Nucleus accumbens (tissue), 56 donors: ENCODE results near the gene GSDMA.
"Not testable (repeated sequence)": the region's sequence is repeated elsewhere in the genome, so short reads cannot be mapped to it uniquely, and the experiment has no call there.

ENCODE experiments used
- DNase-seq, 56 donors: peaks; one replicate each; lab custom pipeline; 2025; lab: John Stamatoyannopoulos, UW

Gene GSDMA

GRCh38 chr17:39928858-39929645 is 33.8 kb upstream of the GSDMA start:
- no peak for DNase-seq

DNA sequence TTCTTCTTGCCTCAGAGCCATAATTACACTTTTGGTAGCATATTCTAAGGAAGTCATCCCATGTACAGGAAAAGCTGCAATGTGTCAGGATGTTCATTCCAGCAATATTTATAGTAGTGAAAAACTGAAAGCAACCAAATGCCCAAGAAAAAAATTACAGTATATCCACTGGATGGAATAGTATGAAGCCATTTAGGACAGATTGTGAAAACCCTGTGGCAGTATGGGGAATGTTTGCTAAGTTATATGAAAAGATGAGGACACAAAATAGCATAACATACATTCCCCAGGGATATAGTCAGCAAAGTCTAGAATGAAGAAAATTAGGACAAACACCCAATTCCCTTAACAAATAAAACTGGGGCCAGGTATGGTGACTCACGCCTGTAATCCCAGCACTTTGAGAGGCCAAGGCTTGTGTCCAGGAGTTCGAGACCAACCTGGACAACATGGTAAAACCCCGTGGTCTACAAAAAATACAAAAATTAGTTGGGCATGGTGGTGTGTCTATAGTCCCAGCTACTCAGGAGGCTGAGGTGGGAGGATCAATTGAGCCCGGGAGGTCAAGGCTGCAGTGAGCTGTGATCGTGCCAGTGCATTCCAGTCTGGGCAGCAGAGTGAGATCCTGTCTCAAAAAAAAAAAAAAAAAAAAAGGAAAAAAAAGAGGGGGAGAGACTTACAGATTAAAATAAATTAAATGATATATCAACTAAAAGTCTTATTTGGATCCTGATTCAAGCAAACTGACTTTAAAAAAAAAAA is 33.0 kb upstream of the GSDMA start:
- no peak for DNase-seq

- peak in 1 of 56 donors; percentile 10 for DNase-seq
These were observed 28.9 kb upstream of the GSDMA start for GRCh38 chr17:39933912-39934311.

DNA sequence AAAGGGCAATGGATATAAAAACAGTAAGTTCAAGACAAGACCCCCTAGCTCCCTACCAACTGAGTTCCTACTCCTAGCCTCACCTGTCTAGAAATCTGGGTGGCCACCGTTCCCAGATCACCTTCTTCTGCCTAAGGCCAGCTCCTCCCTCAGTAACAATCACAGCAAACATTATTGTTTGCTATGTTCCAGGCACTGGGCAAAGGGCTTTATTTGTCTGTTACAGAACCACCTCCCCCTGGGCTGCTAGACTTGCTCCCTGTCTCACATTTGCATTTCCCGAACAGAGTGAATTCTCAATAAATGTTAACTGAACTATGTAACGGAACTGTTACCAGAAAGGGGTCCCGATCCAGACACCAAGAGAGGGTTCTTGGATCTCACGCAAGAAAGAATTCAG is 28.5 kb upstream of the GSDMA start:
- no peak for DNase-seq

- DNase-seq: no peak
These were observed 26.9 kb upstream of the GSDMA start for GRCh38 chr17:39935909-39936308.

DNA sequence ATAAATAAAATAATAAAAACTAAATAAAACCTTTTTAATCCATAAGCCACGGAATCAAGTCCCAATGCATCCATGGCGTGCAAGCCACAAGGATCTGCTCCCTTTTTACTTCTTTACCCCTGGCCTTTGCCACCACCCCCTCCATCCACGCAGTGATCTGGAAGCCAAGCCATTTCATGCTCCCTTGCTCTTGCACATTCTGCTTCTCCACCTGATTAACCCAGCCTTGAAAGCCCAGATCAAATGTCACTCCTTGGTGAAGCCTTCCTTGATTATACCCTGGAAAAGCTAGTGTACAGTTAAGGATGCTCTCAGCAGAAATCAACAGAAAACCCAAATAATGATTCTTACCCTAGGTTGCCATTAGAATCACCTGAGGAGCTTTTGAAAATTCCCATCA is 25.4 kb upstream of the GSDMA start:
- no peak for DNase-seq

- DNase-seq: no peak
These were observed 24.5 kb upstream of the GSDMA start for GRCh38 chr17:39938140-39938869.

DNA sequence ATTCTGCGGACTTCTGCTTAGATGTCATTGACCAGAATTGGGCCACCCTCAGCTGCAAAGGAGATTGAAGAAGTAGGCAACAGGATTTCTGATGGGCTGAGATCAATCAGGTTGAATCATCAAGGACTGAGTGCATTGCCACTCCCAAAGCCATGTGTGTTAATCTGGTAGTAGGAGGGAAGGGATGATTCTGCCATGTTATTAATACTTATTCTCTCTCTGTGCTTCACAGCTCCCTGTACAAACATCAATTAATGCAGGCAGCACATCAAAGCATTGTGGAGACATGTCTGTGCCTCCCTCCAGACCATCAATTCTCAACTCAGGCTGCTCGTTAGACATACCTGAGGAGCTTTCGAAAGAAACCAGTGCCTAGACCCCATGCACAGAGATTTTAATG is 23.7 kb upstream of the GSDMA start:
- DNase-seq: peak in 2 of 56 donors; percentile 8 to 9

DNA sequence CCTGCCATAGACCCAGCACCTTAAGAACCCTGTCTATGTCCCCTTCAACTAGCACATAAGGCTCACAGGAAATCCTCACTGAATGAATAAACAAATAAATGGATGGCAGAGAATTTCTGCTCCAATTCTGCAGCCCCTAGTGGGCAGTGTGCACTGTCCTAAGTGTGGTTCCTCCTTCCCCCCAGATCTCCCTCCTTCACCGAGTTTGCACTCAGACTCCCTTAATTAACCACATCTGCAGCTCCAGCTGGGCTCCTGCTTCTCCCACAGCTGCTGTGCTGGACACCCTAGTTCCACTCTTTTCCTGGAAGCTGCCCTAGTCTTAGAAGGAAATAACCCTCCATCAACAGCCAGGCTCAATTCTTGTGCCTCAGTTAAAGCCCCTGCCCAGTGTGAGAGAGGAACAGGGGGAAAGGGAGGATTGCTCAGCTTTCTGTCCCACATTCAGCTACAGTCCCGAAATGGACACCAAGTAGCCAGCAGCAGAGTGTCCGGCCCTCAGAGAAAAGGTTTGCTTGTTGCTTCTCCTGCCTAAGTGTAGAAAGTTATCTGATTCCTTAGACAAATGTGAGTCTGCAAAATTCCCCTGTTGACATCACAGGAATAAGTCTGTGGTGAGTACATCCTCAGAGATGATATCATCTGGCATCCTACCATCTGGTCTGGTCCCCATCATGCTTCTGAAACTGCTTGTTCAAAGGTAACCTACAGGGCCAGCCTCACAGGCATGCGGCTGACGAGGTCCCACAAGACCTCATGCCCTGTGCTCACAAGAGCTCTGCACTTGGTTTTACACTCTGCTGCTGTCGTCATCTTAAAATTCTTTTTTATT is 23.0 kb upstream of the GSDMA start:
- peak in 2 of 56 donors; percentile 9 to 10 for DNase-seq

DNA sequence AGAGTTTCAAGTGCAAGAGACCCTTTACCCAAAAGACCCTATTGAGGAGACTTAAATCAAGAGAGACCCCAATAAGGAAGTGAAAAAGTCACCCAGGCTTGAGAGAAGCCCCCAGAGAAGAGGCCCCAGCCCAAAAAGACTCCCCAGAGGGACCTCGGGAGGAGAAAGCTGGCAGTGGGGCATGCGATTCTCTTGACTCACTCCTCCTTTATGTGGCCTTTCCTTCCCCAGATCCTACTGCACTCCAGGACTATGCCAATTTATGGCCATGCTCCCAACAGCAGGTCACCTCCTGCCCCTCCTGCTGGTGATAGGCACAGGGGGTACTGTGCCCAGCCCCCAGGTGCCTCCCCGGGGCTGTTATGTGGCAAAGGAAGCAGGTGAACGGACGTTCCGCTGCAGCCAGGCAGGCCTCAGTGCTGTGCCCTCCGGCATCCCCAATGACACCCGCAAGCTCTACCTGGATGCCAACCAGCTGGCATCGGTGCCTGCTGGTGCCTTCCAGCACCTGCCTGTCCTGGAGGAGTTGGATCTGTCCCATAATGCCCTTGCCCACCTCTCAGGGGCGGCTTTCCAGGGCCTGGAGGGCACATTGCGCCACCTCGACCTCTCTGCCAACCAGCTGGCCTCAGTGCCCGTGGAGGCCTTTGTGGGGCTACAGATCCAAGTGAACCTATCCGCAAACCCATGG is 19.0 kb upstream of the GSDMA start:
- no peak for DNase-seq

GRCh38 chr17:39944393-39944711 is 18.5 kb upstream of the GSDMA start:
- DNase-seq: no peak

DNA sequence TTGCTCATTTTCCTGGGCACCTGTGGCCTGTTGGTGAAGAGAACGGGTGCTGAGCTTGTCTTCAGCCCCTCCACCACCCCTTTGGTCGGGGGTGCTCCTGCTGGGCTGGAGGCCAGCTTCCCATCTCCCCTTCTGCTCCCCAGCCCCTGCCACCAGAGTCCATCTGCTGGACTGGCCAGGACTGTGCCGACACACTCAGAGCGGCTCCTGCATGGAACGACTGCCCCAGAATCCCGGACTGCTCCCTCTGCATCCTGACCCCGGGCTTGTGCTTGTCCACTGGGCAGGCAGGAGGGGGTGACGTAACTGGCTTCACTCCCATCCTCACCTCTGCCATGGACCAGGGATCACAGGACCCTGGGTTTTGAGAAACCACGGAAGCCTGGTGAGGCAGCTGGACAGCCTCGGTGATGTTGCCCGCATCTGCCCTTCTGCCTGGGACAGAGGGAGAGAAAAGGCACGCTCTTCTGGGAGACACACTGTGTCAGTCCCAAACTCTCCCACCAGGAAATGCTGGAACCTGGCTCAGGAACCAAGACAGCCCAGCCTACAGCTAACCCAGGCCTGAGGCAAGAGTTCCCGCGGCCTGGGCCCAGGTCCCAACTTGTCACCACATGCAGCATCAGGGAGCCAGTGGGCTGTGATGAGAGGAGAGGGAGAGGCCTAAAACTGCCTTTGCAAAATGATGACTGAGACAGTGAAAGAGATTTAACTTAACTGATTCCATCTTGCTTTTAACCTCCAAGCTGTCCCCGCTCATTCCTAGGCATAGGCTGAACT is 16.1 kb upstream of the GSDMA start:
- no peak for DNase-seq

- not testable (repeated sequence) for DNase-seq
These were observed 14.3 kb upstream of the GSDMA start for GRCh38 chr17:39948489-39948828.

- no peak for DNase-seq
These were observed 13.8 kb upstream of the GSDMA start for GRCh38 chr17:39949028-39949427.

- no peak for DNase-seq
These were observed 11.9 kb upstream of the GSDMA start for GRCh38 chr17:39950871-39951348.

DNA sequence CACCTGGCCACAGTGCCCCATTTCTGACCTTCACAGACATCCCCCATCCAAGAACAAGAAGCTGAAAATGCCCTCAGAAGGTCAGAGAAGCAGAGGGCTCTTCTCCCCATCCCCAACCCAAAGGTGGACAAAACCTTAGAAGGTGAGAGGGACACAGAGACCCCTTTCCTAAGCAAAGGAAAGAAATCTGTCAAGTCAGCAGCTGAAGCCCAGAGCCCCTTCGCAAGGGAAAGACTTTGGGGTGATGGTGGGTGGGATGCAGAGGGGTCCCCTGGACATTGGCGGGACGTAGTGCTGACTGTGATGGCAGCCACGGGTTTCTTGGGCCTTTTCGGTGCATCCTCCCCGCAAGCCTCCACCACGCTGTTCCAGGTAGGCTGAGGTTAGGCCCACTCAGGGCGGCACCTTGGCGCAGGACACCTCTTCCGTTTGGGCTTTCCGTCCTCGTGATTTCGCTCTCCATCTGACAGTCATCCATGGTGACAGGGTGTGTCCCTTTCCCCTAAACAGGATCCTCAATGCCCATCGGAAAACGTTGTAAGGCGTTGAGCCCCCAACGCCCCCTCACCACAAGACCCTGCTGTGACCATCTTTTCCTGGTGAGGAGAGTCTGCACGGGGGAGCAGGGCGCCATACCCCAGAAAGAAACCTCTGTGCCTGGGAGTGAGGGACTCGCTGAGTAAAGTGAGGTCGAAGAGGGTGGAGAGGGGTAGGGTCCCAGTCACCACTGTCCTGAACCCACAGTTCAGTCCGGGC is 10.7 kb upstream of the GSDMA start:
- peak in 1 of 56 donors; percentile 39 for DNase-seq

- DNase-seq: peak; percentile 70 to 100 (median 96)
These were observed 9.9 kb upstream of the GSDMA start for GRCh38 chr17:39952680-39953470.
